IMR-90 (cell line): ENCODE results near the gene ANKH.

Experiments used
- BHLHE40 ChIP-seq: fragments of 150-350 bp; IDR thresholded peaks from 2 replicates; pipeline ENCODE4 v1.6.1; 2016; ENCODE audit warnings: mild to moderate bottlenecking, low read depth, low read length
- CTCF ChIP-seq: conservative IDR thresholded peaks from 2 replicates; pipeline ENCODE4 v1.5.1; 2012; ENCODE audit warnings: mild to moderate bottlenecking, low read depth, low read length, improper control_type of control experiment
- SMC3 ChIP-seq: fragments of 150-350 bp; IDR thresholded peaks from 2 replicates; pipeline ENCODE4 v1.6.1; 2016; ENCODE audit warnings: low read depth, mild to moderate bottlenecking, antibody characterized with exemption, low read length, moderate library complexity

GRCh38 chr5:14816374-14816998, 55.1 kb downstream of the ANKH start:
- TF ChIP-seq CTCF (no peak), SMC3 (no peak), BHLHE40 (no peak)
